GM19463 (cell line): ENCODE data around the gene CAPN7.
"Not testable (repeated sequence)": the region's sequence is repeated elsewhere in the genome, so short reads cannot be mapped to it uniquely, and the experiment has no call there.

ENCODE experiments used
- ATAC-seq: cut with Tn5 transposase; IDR thresholded peaks from one replicate; pipeline ENCODE4 v1.9.1; 2021; ENCODE audit warnings: mild to moderate bottlenecking, moderate library complexity; ENCODE audit not compliant: unreplicated experiment

CAPN7 gene

DNA sequence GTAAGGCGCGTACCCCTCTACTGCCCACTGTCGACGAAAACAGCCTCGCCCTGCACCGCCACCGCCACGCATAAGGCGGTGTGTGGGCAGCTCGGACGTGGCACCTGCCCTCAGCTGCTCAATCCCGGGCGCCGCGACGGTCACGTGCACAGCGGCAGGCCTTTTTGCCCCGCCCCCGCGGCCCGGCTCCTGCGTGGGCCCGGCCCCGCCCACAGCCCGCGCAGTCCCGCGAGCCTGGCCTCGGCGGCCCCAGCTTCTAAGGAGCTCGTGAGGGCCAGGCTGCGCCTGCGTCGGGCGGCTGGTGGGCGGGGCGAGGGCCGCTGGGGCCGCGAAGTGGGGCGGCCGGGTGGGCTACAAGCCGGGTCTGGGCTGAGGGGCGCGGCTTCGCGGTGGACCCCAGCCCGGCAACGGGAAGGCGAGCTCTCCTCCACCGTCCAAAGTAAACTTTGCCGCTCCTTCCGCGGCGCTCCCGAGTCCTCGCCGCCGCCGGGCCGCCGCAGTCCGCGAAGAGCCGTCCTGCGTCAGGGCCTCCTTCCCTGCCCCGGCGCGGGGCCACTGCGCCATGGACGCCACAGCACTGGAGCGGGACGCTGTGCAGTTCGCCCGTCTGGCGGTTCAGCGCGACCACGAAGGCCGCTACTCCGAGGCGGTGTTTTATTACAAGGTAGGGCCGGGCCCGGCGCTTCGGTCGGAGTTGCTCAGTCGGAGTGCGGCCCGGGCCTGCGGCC lies at the start of gene CAPN7:
CAPN7 (plus strand) TSS at position 313 of the 728 bp plus-strand sequence; CDS start at position 563, 250 bp downstream.
- ATAC-seq = peak; percentile 86

DNA sequence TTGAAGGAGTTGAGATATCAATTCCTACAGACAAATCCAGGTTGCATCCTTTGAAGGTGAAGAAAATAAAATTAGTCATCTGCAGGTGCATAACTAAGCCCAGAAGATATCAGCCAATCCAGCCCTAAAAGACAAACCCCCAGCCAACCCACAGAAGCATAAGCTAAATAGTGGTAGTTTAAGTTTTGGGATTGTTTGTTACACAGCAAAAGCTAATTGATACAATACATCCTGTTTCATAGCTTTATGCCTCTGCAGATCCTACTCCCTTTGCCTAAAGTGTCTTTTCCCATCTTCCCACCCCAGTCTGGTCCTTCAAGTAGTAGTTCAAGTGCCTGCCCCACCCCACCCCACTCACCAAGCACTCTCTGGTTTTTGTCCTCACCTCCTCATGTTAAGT lies 48.6 kb upstream of the CAPN7 start:
- ATAC-seq = no peak

DNA sequence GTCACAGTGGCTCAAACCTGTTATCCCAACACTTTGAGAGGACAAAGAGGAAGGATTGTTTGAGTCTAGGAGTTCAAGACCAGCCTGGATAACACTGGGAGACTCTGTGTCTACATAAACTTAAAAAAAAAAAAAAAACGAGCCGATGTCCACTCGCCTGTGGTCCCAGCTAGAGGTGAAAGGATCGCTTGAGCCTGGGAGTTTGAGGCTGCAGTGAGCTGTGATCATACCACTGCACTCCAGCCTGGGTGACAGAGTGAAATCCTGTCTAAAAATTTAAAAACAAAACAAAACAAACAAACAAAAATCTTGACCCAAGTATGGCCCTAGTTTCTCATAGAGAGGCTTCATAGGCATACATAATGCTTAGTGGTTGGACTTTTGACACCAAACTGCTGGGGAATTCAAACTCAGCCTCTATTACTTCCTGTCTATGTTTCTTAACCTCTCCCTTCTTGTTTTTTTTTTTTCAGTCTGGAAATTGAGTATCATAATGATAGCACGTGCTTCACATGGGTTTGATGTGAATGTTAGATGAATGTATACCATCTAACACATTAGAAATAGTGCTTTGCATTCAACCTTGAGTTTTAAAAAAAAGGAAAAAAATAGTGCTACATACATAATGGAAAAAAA lies 46.4 kb upstream of the CAPN7 start:
- ATAC-seq = no peak

DNA sequence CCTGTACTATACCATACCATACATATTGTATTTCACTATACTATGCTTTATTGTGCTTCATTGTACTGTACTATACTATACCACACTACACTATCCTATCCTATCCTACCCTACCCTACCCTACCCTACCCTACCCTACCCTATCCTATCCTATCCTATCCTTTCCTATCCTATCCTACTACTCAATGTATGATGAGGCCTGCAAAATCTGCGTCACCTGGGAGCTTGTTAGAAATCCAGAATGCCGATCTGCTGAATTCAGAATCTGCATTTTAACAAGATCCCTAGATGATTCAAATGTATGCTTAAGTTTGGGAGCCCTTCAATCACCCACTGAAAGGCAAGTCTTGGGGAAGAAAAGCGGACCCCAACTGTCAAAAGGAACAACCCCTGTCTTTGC lies 45.4 kb upstream of the CAPN7 start:
- ATAC-seq = no peak

DNA sequence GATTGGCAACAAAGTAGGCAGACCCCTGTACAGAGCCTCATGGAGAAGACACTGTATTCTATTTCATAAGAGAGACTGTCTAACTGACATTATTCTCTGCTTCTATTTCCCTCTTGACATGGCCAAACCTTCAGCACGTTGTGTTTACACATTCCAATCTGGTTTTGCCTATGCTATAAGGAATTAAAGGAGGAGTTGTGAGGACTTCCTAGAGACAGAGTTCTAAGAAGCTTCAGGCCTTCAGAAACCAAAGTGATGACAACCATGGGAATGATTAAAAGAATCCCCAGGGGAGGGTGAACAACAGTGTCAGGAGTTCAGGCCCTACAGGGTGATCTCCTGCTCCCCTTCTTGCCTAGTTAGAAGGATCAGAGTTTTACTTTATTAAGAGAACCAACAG lies 44.9 kb upstream of the CAPN7 start:
- no peak for ATAC-seq

DNA sequence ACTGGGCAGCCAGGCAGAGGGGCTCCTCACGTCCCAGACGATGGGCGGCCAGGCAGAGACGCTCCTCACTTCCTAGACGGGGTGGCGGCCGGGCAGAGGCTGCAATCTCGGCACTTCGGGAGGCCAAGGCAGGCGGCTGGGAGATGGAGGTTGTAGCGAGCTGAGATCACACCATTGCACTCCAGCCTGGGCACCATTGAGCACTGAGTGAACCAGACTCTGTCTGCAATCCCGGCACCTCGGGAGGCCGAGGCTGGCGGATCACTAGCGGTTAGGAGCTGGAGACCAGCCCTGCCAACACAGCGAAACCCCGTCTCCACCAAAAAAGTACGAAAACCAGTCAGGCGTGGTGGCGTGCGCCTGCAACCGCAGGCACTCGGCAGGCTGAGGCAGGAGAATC lies 42.4 kb upstream of the CAPN7 start:
- ATAC-seq = not testable (repeated sequence)

DNA sequence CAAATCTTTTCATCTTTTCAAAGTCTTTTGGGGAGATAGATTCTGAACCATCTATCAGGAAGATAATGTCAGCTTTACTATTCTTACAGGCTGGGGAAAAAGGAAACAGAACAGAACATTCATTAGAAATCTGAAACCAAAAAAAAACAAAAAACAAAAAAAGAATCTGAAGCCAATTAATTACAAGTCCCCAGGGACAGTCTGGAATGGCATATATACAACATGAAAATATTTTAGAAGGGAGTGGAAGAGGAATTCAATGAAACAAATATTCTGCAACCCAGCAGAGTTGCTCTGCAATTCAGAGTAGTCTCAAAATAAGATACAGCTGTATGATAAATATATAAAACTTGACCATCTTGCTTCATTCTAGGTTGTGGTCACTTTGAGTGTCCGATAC lies 41.7 kb upstream of the CAPN7 start:
- no peak for ATAC-seq

DNA sequence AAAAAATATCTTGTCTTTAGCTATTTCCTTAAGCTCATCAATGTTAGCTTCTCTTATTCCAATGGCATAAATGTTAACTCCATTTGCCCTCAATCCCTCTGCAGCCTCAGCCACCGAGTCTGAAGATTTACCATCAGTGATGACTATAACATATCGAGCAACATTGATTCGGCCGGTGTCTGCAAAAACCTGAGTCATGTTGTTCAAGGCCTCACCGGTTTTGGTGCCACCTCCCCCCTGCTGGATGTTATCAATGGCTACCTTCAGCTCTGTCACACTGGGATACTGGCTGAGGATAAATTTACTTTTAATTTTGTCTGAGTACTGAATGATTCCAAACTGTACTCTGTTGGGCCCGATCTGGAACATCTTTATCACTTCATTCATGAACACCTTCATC lies 41.0 kb upstream of the CAPN7 start:
- no peak for ATAC-seq

DNA sequence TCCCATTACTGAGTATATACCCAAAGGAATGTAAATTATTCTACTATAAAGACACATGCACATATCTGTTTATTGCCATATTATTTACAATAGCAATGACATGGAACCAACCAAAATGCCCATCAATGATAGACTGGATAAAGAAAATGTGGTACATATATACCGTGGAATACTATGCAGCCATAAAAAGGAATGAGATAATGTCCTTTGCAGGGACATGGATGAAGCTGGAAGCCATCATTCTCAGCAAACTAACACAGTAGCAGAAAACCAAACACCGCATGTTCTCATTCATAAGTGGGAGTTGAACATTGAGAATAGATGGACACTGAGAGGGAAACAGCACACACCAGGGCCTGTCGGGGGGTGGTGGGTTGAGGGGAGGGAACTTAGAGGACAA lies 39.7 kb upstream of the CAPN7 start:
- ATAC-seq = not testable (repeated sequence)

DNA sequence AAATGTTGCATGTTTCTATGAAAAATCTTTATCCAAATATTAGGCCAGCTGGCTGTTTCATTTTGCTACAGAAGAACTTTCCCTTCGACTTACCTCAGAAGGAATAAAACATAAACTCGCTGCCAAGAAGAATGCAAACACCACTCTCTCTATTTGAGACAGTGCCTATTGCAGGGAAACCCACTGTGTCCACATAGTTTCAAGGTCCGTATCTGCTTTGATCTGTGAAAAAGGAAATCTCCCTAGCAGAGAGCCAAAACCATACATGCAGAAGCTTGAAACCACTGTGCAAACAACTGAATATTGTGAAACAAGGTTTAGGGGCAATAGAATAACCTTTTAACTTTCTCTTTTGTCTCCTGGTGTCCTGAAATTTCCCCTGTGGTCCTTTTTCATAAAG lies 35.0 kb upstream of the CAPN7 start:
- ATAC-seq = peak; percentile 80

DNA sequence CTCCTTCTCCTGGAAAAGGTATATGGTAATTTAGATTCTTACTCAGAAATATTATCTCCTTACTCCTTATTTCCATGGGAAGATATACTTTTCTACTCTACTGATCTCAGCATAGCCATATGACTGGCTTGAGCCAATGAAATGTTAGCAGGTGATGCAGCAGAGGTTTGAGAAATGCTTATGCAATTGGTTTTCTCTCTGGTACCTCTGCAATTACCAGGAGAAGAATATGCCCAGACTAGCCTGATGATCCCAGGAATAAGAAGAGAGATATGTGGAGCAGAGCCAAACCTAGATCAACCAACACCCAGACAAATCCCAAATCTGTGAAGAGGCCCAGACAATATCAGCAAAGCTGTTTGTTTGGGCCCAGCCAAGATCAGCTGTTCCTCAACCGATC lies 33.2 kb upstream of the CAPN7 start:
- ATAC-seq = no peak

DNA sequence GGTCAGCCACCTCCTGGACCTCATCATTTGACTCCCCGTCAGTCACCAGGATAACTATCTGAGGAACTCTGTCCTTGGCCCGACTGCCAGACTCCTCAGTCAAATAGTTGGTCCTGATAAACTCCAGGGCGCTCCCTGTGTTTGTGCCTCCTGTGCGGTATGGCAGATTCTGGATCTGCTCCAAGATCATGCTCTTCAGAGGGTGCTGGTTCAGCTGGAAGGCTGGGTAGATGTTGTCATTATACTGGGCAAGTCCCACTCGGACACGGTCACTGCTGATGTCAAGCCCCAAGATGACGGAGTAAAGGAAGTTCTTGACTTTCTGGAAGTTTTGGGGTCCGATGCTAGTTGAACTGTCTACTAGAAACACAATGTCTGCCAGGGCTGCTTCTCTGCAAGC lies 31.1 kb upstream of the CAPN7 start:
- no peak for ATAC-seq

DNA sequence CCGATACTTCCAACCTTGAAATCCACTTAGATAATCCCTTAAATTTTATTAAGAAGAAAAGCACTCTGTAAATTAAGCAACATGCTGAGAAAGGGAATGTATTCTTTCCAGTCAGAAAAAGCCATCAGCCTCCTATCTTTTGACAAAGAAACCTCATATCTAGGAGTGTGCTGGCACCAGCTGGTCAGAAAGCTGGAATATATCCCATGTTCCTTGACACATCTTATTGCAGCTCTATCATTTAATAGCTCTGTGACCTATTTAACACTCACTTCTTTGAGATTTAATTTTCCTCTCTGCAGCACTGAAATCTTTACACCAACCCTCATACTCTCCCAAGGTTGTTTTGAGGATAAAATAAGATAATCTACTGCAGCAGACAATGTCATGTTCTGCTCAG lies 30.4 kb upstream of the CAPN7 start:
- no peak for ATAC-seq

DNA sequence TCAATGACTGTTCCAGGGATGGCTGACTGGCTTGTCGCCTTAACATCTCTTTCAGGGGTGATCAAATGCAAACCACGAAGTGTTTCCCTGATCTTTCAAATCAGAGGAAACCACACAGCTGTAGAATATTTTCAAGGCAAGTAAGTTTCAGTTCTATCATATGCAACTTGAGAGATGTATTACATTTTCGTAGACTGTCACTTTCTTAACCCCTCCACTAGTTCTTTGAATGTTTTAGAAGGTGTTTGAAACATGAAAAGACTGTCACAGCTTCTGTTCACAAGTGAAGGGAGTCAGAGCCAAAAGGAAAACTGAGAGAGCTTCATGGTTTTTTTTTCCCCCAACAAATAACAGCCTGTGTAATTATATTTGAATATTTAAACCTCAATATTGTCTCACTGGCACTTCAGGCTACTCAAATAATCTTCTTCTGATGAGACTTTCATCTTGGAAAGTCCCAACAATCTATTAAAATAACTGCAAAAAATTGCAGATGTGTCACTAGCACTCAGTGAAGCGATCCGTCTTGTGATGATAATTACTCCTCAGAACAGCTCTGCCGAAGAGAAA lies 25.9 kb upstream of the CAPN7 start:
- ATAC-seq = peak; percentile 69

DNA sequence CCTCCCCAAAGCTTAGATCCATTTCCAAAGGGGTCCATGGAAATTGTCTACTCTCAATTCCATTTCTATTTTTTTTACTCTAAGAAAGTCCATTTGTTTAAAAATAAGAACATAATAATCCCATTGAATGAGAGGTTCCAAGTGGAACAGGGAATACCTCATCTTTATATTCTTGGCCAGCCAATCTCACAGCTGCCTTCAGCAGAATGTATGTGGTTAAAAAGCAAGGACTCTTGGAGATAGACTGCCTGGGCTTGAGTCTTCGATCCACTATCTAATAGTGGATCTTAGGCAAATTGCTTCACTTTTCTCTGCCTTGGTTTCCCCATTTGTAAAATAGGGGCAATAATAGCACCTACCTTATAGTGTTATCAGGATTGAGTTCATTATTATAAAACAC lies 24.5 kb upstream of the CAPN7 start:
- no peak for ATAC-seq

DNA sequence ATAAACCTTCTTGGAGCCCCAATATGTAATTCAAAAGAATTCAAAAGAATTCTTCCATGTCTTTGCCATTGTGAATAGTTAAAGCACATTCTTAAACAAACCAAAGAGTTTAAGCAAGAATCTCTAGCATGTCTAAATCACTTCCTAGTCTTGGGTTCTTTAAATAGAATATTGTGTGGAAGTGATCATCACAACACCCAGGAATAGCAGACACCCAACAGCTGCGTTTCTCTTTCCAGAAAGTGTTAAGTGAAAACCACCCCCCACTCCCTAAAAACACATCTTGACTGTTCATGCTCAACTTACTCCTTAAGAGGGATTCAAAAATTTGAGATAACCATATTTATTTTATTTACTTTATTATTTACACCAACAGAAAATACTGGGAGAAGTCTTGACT lies 24.1 kb upstream of the CAPN7 start:
- ATAC-seq = no peak

DNA sequence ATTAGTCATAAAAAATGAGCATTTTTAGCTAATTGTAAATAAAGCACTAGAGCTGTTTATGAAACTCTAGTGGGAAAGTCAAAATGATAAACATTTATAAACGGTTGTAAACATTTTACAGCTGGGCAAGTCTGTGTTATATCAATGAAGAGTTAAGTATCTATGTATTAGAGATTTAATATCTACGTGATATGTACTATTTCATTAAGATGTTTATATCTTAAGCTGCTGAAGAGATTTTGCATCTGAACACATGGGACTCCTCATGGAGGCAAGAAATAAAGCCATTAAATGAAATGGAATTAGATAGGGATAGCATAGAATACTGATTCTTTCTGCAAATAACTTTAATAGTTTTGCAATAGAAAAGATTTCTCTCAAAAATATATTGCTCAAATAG lies 23.0 kb upstream of the CAPN7 start:
- ATAC-seq = no peak

DNA sequence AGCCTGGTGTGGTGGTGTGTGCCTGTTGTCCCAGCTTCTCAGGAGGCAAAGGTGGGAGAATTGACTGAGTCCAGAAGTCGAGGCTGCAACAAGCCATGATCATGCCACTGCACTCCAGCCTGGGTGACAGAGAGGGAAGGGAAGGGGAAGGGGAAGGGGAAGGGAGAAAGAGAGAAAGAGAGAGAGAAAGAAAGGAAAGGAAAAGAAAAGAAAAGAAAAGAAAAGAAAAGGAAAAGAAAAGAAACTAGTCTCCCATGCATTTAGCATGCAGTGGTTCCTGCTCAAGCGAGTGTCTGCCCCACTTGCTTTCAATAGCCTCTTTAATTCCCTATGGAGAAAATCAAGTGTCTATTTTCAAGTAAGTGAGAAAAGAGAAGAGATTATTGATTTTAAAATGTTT lies 20.6 kb upstream of the CAPN7 start:
- no peak for ATAC-seq

DNA sequence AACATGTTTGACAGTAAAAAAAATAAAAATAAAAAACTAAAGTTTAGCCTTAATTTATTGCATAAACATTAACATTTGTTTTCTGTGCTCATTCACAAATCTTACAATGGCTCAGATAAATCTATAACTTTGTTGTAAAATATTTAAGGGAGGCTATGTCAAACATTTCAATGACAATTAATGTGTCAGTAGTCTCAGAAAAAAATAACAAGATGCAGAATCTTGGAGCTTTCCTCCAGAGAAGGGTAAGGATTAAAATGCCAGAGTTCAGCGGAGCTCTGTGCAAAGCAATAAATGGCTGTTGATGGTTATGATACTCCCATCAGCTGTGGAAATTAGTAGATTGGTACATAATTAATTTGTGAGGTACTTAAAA lies 20.0 kb upstream of the CAPN7 start:
- ATAC-seq = no peak

DNA sequence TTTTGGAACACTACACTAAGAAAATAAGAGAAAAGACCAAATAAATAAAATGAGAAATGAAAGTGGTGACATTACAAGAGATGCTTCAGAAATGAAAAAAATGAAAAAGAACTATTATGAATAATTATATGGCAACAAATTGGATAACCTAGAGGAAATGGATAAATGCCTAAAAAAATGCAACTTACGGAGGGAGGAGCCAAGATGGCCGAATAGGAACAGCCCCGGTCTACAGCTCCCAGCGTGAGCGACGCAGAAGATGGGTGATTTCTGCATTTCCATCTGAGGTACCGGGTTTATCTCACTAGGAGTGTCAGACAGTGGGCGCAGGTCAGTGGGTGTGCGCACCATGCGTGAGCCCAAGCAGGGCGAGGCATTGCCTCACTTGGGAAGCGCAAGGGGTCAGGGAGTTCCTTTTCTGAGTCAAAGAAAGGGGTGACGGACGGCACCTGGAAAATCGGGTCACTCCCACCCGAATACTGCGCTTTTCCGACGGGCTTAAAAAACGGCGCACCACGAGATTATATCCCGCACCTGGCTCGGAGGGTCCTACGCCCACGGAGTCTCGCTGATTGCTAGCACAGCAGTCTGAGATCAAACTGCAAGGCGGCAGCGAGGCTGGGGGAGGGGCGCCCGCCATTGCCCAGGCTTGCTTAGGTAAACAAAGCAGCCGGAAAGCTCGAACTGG lies 19.4 kb upstream of the CAPN7 start:
- ATAC-seq = not testable (repeated sequence)

DNA sequence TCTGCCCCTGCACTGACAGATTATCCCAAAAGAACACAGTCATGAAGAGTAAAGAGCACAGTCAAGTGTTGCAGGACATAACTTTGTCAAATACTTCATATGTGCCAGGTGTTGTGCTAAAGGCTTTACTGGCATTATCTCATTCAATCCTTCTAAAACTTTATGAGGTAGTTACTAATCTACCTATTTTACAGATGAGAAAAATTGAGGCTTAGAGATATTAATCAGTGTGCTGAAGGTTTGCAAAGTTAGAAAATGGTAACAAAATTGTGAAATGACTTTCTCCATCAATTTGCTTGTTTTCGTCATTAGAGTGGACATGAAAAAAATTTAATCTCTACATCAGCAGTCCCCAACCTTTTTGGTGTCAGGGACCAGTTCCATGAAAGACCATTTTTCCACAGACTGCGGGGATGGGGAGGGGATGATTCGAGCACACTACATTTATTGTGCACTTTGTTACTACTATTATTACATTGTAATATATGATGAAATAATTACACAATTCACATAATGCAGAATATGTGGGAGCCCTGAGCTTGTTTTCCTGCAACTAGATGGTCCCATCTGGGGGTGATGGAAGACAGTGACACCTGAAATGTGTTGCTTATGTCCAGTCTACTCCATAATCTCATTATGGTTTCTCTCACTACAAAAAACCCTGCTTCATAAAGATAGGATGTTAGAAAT lies 8.6 kb upstream of the CAPN7 start:
- no peak for ATAC-seq
